HG02981 (cell line): ENCODE measurements around the gene KCNC3.

Experiments
- ATAC-seq: cut with Tn5 transposase; IDR thresholded peaks from one replicate; pipeline ENCODE4 v1.9.1; 2021; ENCODE audit warnings: mild to moderate bottlenecking, moderate library complexity; ENCODE audit not compliant: unreplicated experiment

Gene KCNC3

GRCh38 chr19:50280074-50280473 lies 49.1 kb downstream of the KCNC3 start:
- ATAC-seq: no peak

GRCh38 chr19:50277966-50278580 lies 51.1 kb downstream of the KCNC3 start:
- no peak for ATAC-seq

DNA sequence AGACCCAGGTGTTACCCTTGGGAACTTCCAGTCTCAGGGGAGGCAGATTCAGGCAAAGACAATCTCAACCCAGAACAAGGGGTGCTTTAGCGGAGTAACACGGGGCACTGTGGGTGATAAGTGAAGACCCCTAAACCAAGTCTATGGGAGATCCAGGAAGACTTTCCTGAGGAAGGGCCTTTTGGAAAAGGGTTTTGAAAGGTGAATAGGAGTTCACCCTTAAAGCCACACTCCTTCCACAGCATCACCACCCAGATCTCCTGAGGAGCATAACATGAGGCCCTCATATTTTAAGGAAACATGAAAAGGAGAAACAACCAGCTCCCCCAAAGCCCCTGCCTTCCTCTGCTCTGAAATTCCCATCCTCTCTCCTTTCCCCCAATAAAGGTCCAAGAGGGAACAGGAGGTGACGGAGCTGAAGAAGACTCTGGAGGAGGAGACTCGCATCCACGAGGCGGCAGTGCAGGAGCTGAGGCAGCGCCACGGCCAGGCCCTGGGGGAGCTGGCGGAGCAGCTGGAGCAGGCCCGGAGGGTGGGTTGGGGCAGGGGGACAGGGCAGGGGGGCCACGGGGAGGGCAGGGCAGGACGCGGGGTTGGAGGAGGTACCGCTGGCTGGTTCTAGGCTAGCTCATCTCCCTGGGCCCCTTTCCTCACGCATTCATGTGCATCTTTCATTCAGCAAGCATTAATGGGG lies 52.7 kb downstream of the KCNC3 start:
- no peak for ATAC-seq

- no peak for ATAC-seq
Measured at GRCh38 chr19:50275577-50276368, 53.4 kb downstream of the KCNC3 start.

GRCh38 chr19:50273821-50274220 lies 55.4 kb downstream of the KCNC3 start:
- ATAC-seq: no peak

GRCh38 chr19:50272263-50272897 lies 56.8 kb downstream of the KCNC3 start:
- ATAC-seq: no peak

- ATAC-seq: no peak
Measured at GRCh38 chr19:50269653-50270052, 59.5 kb downstream of the KCNC3 start.

- no peak for ATAC-seq
Measured at GRCh38 chr19:50268501-50268900, 60.7 kb downstream of the KCNC3 start.

GRCh38 chr19:50268041-50268440 lies 61.1 kb downstream of the KCNC3 start:
- ATAC-seq: no peak

DNA sequence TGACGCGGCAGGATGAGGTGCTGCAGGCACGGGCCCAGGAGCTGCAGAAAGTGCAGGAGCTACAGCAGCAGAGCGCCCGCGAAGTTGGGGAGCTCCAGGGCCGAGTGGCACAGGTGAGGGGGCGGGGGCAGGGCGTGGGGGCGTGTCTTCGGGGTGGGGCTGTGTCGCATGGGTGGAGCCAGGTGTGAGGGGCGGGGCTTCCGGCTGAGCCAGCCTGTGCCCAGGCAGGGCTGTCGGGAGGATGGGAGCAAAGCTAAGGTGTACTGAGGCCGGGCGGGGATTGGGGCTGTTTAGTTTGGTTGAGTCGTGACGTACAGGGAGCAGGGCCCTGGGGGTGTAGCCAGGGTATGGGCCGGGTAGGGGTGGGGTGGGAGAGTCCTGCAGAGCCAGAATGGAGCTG lies 62.3 kb downstream of the KCNC3 start:
- no peak for ATAC-seq

GRCh38 chr19:50266041-50266440 lies 63.1 kb downstream of the KCNC3 start:
- ATAC-seq: no peak

DNA sequence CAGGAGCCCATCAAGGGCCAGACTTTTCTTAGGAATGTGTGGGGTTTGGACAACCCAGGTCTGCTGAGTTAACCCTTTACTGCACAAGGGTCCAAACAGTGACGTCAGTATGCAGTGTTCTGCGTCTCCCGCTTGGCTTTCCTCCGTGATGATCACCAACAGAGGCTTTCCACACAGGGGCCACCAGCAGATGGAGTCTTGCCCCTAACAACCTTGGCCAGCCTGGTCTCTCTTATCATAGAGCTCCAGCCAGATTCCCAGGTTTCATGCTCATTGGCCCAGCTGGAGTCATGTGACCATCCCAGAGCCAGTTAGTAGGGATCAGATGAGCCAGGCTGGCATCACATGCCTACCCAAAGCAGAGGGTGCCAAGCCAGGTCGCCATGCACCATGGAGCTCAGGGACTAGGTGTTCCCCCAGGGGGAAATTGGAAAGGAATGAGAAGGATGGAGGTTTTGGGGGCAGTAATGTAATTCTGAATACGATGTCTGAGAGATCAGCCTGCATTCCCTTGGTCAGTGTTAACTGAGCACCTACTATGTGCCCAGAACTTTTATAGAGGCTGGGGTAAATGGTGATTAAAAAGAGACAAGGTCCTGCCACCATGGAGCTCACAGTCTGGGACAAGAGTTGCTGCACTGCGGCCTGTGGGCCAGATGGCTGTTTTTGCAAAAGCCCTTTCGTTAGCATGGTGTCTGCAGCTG lies 64.5 kb downstream of the KCNC3 start:
- ATAC-seq: no peak

DNA sequence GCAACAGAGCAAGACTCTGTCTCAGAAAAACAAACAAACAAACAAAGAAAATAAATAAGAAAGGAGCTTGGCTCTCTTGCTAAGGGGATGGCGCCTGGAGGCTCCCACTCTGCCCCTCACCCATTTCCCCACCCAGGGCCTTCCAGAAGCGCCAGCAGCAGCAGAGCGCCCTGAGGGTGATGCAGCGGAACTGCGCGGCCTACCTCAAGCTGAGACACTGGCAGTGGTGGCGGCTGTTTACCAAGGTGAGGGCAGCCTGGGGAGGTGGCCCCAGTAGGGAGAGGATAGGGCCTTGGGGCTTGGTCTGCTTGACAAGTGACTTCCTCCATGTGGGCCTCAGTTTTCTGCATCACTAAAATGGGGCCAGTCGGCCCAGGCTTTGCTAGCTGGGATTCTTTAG lies 66.0 kb downstream of the KCNC3 start:
- ATAC-seq: no peak
